CD4-positive, alpha-beta T cell treated with Interleukin-10 for 1 hour (primary cell): ENCODE data around the gene DOCK9.

ENCODE experiments used
- DNase-seq: peaks from one replicate; pipeline ENCODE4 v3.0.0-alpha.2; 2020

The DOCK9 gene

GRCh38 chr13:98998831-98999638 is 21.2 kb upstream of the DOCK9 start:
- peak; percentile 49 for DNase-seq

DNA sequence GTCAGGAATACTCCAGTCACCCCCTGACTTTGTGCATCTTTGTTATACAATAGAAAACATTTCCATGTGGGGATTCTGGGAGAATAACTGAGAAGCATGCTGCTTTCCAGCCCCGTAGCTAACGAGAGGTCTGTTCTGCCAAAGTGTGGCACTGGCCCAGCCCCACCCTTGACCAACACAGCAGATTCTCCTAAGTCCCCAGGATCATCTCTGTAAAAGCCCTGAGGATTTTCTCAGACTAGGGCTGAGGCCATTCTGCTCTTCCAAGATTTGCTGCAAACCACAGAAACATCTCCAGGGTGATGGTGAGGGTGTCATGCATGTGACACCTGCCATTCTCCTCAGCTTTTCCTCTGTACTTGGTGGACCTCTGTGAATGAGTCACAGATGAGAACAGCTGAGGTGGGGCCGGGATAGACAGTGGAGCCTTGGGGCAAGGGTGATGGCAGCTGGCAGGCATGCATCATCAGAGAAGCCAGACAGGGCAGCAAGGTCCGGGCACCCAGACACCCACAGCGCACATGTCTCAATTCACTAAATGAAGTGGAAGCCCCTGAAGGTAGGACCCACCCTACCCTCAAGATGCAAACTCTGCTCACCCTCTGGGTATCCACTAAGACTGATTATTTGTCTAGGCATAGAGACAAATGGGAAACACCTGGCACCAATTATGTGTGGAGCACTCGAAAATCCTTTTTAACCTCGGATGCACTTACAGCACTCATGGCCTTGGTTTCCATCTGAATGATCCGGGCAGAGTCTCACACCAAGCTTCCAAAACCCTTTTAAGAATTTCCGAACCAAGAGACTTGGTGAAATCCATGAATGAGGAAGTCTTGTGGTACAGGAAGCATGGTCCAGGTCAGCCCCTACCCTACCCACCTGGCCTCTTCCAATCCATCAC is 20.1 kb upstream of the DOCK9 start:
- no peak for DNase-seq

- DNase-seq, result no peak
Measured at GRCh38 chr13:98997011-98997730, 19.3 kb upstream of the DOCK9 start.

- DNase-seq, result no peak
Measured at GRCh38 chr13:98996046-98996445, 18.2 kb upstream of the DOCK9 start.

DNA sequence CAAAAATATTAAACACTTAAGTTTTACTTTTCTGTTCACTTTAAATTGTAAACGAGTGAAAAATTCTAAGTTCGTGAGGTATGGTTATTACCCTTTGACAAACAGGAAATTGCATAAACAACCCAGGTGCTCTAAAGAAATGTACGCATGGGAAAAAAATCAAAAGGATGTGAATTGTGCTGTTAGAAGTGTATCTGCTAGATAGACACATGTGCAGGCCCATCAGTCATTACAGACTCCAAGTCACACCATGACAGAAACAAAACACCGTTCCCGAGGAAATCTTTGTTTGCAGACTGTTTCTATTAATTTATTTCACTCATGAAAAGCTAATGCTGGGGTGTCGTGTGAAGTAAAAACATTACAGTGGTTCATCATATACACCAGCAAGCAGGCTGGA is 17.0 kb upstream of the DOCK9 start:
- DNase-seq, result peak; percentile 58

DNA sequence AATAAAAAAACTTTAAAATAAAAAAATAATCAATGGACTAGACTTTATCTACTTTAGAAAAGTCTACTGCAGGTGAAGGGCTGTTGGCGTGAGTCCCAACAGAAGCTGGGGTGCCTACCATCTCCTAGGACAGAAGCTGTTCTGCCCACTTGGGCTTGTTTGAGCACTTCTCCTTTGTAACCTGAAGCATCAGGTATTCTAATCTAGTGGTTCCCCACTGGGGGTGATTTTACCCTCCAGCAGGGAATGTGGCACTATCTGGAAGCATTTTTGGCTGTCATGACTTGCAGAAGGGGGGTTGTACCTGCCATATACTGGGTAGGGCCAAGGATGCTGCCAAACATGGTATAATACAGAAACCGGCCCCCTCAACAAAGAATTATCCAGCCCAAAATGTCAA is 16.2 kb upstream of the DOCK9 start:
- DNase-seq, result no peak

DNA sequence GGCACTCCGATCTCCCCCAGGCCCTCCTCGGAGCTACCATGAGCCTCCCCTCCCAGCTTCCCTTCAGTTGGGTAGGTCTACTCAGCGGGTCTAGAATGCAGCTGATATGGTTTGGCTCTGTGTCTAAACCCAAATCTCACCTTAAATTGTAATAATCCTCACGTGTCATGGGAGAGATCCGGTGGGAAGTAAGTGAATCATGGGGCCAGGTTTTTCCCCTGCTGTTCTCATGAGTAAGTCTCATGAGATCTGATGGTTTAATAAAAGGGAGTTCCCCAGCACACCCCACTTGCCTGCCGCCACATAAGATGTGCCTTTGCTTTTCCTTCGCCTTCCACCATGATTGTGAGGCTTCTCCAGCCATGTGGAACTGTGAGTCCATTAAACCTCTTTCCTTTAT is 14.5 kb upstream of the DOCK9 start:
- no peak for DNase-seq

DNA sequence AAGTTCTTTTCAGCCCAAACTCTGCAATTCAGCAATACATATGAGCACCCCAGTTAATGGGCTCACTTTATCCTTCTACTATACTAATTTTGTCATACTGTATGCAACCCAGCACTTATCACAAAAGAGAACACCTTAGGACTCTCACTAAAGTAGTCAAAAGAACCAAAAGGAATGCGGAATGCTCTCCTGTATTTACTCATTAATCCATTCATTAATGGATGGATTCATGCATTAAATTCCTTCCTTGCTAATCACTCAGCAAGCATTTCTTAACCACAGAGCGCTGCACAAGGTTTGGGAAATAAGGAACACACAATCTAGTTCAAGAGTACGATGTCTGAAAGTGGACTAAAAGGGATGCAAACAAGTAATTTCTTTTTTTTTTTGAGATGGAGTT is 12.8 kb upstream of the DOCK9 start:
- DNase-seq, result no peak

GRCh38 chr13:98989469-98990235 is 11.8 kb upstream of the DOCK9 start:
- DNase-seq, result no peak

GRCh38 chr13:98988780-98989179 is 10.9 kb upstream of the DOCK9 start:
- no peak for DNase-seq

DNA sequence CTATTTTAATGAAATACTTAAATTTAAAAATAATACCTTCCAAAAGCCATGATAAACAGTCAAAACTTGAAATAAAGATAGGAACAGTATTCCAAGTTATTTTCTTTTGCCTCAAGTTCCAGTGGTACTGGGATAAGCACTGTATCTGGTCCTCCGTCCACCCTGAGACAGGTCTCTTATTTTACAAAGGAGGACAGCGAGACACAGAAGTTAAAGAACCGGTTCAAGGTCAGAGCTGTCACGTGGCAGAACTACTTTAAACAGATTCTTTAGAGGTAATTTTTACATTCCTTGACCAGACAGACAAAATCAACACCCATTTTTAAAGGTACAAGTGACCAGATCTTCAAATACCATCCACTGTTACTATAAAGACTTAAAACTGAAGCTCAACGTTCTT is 10.4 kb upstream of the DOCK9 start:
- DNase-seq, result no peak

DNA sequence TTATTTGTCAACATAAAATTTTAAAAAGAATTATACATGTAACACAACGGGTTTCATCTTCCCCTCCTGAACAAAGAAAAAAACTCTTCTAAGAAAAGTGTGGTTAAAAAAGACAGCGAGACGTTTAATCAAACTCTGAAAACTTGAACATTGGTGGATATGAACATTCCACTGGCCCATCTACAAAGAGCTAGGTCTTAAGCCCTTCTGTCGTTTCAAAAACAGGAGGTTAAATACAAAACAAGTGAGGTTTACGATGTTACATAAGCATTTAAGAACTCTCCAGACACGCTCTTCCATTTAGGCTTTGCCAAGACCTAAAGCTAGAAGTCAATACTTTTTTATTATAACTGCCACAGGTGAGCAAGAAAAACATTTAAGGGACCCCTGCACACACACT is 9.4 kb upstream of the DOCK9 start:
- DNase-seq, result no peak

DNA sequence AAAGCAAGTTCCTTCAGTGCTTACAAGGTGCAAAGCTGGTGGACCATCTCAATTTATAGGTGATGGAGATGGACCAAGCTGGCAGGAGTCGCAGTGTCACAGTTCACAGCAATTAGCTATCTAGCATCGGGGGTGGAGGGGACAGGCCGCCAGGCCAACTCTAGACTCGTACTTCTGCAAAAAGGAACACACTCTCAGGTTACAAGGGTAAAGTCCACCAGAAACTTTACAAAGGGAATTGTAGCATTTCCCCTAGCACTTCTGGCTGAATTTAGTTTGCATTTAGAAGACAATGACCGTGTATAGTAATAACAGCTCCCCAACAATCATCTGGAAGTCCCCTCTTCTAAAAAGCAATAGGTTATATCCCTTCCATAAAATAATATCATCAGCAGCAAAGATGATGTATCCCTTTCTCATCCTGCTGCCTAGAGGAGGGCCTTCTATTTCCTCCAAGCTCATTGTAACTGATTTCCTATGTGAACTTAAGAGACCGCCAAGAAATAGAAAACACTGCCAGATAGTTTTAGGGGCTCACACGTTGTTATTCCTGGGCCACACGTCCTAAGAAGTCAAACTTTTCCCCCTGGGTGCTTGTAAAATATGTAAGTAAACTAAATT is 8.5 kb upstream of the DOCK9 start:
- DNase-seq, result no peak

DNA sequence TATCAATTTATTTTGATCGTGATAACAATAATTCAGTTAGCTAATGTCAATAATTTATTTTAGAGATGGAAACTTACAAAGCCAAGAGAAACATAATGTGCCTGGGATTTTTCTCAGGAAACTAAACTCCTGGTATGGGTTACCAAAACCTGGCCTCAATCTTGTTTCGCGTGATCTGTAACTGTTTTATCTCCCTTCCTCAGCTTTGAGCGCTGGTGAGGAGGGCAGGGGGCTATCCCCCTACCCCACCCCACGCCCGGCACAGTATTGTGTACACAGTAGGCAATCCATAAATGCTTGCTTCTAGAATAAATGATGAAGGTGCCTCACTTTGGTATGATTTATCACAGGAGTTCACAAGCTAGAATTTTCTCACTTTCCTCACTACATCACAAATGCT is 7.7 kb upstream of the DOCK9 start:
- no peak for DNase-seq

DNA sequence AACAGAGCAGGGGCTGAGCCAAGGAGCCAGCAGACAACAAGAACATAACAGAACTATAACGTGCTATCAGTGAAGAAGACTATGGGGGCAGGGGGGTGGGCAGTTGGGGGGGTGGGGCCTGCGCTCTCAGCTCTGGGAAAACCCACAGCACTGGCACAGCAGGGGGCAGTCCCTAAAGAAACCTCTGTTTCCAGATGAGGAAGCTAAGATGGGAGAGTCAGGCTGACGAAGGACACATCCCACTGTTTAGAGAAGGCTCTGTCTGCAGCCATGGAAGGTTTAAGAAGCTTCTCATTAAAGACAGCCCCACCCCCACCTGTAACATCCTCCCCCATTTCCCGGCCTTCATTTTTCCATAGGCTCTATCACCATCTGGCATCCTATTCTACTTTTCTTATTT is 7.1 kb upstream of the DOCK9 start:
- no peak for DNase-seq

GRCh38 chr13:98984118-98984517 is 6.3 kb upstream of the DOCK9 start:
- DNase-seq, result no peak

DNA sequence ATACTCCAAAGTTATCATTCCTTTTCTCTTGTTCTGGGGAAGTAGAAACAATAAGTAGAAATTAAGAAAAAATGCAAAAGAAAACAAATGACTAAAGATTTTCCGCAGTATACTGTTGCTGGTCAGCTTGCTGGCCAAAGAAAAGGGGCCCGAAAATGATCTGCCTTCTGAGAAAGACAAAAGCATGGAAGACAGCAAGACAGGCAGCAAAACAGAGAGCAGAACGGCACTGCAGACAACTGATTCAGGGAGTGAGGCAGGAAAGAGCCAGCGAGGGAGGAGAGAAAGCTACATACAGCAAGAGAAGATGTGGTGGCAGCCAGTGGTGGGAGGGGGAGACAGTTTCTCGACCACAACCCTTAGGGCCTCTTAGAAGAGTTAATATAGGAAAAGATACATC is 5.3 kb upstream of the DOCK9 start:
- no peak for DNase-seq

- no peak for DNase-seq
Measured at GRCh38 chr13:98981369-98982080, 3.7 kb upstream of the DOCK9 start.

- no peak for DNase-seq
Measured at GRCh38 chr13:98979012-98979660, 1.3 kb upstream of the DOCK9 start.

- no peak for DNase-seq
Measured at GRCh38 chr13:98978280-98978679, 416 bp upstream of the DOCK9 start.

DNA sequence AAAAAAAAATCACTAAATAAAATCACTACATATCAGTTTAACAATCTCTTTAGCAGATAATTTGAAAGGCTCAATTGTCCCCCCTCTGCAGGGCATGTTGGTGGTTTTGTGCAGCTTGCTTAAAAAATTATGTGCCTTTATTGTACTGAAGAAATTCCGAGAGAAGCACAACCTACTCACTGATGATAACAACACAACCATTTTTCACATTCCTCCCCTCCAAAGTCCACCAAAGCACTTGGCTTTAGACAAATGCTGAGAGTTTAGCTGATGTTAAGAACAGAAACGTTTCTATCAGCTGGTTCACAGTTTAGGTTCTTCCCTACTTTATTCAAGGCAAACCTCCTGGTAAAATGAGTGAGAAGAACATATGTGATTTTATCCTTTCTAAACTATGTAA is 923 bp downstream of the DOCK9 start:
- DNase-seq, result no peak
